Fibroblast of villous mesenchyme (primary cell): ENCODE data around the gene THAP12. TPM values are rescaled to one million over a fixed set of nuclear protein-coding genes. Genes with fewer than 3 reads are reported as not detected.

Experiments
- DNase-seq: peaks from one replicate; pipeline ENCODE4 v3.0.0-alpha.2; 2010; ENCODE audit warnings: low read depth
- H3K4me3 ChIP-seq: 2 replicates; pipeline ENCODE4 v1.5.1; 2011; ENCODE audit warnings: low read depth, mild to moderate bottlenecking, low read length
- total RNA-seq: library from RNA; depleted of rRNA; stranded (reverse); fragments of >200 nt; gene quantifications from 2 replicates; pipeline ENCODE4 v1.2.3, GENCODE V29; 2012
- TF ChIP-seq, protein P1 (sequence below): IDR thresholded peaks from 2 replicates; pipeline ENCODE4 v1.5.1; 2012; ENCODE audit warnings: low read depth, mild to moderate bottlenecking, low read length; ENCODE audit not compliant: insufficient read depth

THAP12 gene
- total RNA-seq, 1 donor: 47.1 TPM

DNA sequence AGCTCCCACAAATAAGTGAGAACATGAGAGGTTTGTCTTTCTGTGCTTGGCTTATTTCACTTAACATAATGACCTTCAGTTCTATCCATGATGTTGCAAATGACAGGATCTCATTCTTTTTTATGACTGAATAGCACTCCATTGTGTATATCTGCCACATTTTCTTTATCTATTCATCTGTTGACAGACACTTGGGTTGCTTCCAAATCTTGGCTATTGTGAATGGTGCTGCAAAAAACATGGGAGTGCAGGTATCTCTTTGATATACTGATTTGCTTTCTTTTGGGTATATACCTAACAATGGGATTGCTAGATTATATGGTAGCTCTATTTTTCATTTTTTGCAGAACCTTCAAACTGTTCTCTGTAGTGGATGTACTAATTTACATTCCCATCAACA lies 13.5 kb upstream of the THAP12 start:
- DNase-seq: no peak
- TF ChIP-seq, protein P1, sequence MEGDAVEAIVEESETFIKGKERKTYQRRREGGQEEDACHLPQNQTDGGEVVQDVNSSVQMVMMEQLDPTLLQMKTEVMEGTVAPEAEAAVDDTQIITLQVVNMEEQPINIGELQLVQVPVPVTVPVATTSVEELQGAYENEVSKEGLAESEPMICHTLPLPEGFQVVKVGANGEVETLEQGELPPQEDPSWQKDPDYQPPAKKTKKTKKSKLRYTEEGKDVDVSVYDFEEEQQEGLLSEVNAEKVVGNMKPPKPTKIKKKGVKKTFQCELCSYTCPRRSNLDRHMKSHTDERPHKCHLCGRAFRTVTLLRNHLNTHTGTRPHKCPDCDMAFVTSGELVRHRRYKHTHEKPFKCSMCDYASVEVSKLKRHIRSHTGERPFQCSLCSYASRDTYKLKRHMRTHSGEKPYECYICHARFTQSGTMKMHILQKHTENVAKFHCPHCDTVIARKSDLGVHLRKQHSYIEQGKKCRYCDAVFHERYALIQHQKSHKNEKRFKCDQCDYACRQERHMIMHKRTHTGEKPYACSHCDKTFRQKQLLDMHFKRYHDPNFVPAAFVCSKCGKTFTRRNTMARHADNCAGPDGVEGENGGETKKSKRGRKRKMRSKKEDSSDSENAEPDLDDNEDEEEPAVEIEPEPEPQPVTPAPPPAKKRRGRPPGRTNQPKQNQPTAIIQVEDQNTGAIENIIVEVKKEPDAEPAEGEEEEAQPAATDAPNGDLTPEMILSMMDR: no peak
- no peak overlapping the region for H3K4me3 ChIP-seq

DNA sequence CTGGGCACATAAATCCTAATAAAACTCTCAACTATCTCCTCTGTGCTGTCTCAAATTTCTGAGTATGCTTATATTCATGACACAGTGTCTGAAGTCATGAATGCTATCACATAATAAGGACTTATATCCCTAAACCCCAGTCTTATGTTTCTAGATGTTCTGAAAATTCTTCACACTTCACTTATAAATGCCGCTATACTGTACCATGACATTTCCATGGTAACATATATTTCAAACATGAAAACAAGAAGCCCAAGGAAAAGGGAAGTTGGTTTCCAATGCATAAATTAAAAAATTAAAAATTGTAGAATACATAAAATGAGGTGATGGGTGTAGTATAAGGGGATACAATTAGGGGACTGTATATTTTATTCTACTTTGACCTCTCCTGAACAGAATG lies 11.9 kb upstream of the THAP12 start:
- DNase-seq: no peak
- no peak overlapping the region for H3K4me3 ChIP-seq
- TF ChIP-seq, protein P1: no peak

DNA sequence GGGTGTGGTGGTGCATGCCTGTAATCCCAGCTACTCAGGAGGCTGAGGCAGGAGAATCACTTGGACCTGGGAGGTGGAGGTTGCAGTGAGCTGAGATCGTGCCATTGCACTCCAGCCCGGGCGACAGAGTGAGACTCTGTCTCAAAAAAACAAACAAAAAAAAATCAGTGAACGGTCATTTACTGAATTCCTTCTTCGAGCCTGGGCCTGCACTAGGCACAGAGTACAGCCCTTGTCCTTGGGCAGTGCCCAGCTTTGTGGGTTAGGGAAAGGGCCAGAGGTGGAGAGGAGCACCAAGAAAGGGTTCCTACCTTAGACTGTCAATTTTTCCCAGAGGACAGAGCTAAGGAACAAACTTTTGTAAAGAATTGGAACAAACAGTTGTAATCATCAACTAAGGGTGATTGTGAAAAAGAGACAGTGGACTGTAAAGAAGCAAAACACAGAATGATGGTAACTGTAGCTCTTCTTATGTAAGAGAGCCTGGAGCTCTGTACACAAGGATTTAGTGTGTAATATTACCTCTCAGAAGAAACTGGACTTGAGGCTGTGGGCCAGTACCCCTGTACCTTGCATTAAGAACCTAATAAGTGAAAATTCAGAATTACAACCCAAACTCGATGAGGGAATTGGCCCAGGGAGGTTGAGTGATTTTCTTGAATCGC lies 11.0 kb upstream of the THAP12 start:
- TF ChIP-seq, protein P1: no peak
- no peak for DNase-seq
- H3K4me3 ChIP-seq: no peak overlapping the region

DNA sequence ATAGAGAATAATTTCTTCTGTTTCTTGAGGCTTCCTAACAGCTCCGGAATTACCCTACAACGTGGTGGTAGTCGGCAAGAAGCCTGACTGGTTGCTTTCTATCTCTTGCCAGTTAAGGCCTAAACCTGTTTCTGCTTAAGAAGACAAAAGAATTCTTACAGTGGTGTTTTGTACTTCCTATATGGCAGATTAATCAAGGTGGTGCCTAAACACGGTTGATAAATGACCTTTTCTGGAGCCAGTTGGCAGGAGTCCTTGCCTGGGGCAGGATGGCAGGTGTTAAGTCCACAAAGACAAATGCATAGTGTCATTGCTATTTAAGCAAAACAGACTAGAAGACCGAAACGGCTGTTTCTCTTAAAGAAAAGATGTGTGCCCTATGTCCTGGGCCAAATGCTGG lies 10.1 kb upstream of the THAP12 start:
- no peak overlapping the region for H3K4me3 ChIP-seq
- TF ChIP-seq, protein P1: no peak

DNA sequence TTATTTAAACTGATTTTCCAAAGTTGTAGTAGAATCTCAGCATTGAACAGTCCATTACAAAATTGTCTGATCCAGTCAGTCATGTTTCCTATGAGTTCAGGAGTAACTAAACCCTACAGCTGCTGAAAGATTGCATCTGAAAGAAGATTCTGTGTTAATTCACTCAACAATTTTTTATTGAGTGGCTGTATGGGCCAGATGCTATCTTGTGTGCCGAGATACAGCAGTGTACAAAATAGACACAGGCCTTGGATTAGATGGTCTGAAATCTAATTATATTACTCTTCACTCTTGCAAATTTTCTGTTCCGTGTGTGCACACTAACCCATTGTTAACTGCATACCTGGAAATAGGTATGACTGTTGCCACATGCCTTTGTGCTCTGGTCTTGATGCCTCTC lies 7.5 kb upstream of the THAP12 start:
- no peak for DNase-seq
- no peak overlapping the region for H3K4me3 ChIP-seq
- TF ChIP-seq, protein P1: no peak

More for the DNA sequence above, 10.1 kb upstream of the THAP12 start:
- DNase-seq: no peak

GRCh38 chr11:76385903-76386302 lies 5.0 kb upstream of the THAP12 start:
- TF ChIP-seq, protein P1: no peak
- no peak for DNase-seq
- H3K4me3 ChIP-seq: no peak overlapping the region

GRCh38 chr11:76382209-76382608 lies 1.3 kb upstream of the THAP12 start:
- TF ChIP-seq, protein P1: no peak
- no peak for DNase-seq
- peak overlapping the region; percentile 79 for H3K4me3 ChIP-seq
